ENCODE measurements around the gene B3GNT7. TPM values are rescaled to one million over a fixed set of nuclear protein-coding genes. Genes with fewer than 3 reads are reported as not detected.

The B3GNT7 gene
- total RNA-seq, 1 donor from 2014 or later, result 0.90 TPM

DNA sequence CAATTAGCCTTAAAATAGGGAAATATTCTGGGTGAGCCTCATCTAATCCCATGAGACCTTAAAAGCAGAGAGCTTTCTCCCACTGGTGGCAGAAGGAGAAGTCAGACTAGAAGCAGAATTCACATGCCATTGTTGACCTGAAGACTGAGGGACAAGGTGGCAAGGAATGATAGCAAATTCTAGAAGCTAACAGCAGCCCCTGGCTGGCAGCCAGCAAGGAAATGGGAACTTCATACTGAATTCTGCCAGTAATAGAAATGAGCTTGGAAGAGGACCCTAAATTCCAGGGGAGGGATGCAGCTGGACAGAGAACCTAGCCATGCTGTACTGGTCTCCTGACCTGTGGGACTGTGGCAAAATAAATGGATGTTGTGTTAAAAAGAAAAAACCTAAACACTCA, 19.5 kb downstream of the B3GNT7 start:
- no peak for TF ChIP-seq EZH2phosphoT487 (IDR thresholded peaks at IDR 0.05)
- no peak for TF ChIP-seq EZH2 (IDR thresholded peaks at IDR 0.05)
- TF ChIP-seq, protein P1, sequence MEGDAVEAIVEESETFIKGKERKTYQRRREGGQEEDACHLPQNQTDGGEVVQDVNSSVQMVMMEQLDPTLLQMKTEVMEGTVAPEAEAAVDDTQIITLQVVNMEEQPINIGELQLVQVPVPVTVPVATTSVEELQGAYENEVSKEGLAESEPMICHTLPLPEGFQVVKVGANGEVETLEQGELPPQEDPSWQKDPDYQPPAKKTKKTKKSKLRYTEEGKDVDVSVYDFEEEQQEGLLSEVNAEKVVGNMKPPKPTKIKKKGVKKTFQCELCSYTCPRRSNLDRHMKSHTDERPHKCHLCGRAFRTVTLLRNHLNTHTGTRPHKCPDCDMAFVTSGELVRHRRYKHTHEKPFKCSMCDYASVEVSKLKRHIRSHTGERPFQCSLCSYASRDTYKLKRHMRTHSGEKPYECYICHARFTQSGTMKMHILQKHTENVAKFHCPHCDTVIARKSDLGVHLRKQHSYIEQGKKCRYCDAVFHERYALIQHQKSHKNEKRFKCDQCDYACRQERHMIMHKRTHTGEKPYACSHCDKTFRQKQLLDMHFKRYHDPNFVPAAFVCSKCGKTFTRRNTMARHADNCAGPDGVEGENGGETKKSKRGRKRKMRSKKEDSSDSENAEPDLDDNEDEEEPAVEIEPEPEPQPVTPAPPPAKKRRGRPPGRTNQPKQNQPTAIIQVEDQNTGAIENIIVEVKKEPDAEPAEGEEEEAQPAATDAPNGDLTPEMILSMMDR (IDR thresholded peaks at IDR 0.05), result no peak
- H3K9ac ChIP-seq, result no peak overlapping the region
- no peak overlapping the region for H3K27ac ChIP-seq
- no peak overlapping the region for H3K4me2 ChIP-seq
- no peaks in the 10 kb centered on the region for H3K36me3 ChIP-seq
- no peak overlapping the region for H2AFZ ChIP-seq (replicated peaks)
- H4K20me1 ChIP-seq (ENCODE audit: low read depth), result no peaks in the 10 kb centered on the region
- H3K79me2 ChIP-seq (ENCODE audit: low read depth), result no peaks in the 10 kb centered on the region
- DNase-seq (ENCODE audit: low spot score), result no peak
- Mint-ChIP-seq H3K4me3 (no peak overlapping the region), H3K4me1 (peaks cover 11% of the 10 kb centered on the region), H3K9me3 (peaks cover 8% of the 10 kb centered on the region), H3K27ac (no peak overlapping the region), H3K36me3 (no peaks in the 10 kb centered on the region), H3K27me3 (ENCODE audit: insufficient read depth, low read depth) (peaks cover 4% of the 10 kb centered on the region)
- H3K4me1 ChIP-seq, result peaks cover 10% of the 10 kb centered on the region
- no peaks in the 10 kb centered on the region for H3K9me3 ChIP-seq (ENCODE audit: low read depth)
- H3K4me3 ChIP-seq, result no peak overlapping the region
- H3K27me3 ChIP-seq, result peaks cover 11% of the 10 kb centered on the region
- H3F3A ChIP-seq (ENCODE audit: low read depth), result peaks cover 20% of the 10 kb centered on the region

DNA sequence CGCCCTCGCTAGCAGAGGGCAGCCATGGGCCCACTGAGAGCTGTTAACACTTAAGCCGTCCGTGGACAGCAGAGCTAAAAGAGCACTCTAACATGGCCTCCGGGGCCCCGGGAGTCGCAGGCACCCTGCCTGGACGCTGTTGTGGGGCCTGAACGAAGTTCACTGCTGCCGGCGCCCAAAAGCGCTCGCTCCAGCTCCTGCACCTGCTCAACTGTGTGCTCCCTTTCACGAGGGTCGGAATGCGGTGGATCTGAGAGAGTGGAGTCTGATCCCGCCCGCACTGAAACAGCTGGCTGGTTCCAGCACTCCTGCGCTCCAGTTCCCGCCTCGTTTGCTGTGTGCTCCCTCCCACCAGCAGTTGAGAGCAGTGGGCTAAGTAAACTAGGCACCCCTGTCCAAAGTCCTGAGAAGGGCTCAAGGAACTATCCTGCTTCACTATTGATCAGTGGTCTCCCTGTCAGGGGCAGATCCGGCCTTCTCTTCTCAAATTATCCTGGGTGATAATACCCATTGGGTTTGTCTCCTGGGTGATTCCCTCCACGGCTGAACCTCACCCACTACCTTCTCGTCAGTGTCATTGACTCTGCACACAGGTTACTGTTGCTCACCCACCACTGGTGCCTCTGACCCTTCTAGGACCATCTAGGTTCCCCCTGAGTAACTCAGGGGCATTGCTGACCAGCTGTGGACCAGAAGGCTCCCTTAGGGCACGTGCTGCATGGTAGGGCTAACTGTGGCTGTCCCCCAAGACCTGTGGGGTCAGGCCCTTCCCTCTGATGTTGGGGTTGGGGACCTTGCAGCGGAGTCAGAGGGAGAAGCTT, 23.5 kb downstream of the B3GNT7 start:
- H3K9me3 ChIP-seq (ENCODE audit: low read depth), result no peaks in the 10 kb centered on the region
- H3K27ac Mint-ChIP-seq, result no peak overlapping the region
- H4K20me1 ChIP-seq (ENCODE audit: low read depth), result no peaks in the 10 kb centered on the region
- no peak overlapping the region for H3K4me3 Mint-ChIP-seq
- TF ChIP-seq EZH2phosphoT487 (IDR thresholded peaks at IDR 0.05) (no peak), EZH2 (IDR thresholded peaks at IDR 0.05) (no peak)
- TF ChIP-seq, protein P1 (IDR thresholded peaks at IDR 0.05), result no peak
- H3K4me3 ChIP-seq, result no peak overlapping the region
- no peak overlapping the region for H2AFZ ChIP-seq (replicated peaks)
- H3K4me1 Mint-ChIP-seq, result peaks cover 3% of the 10 kb centered on the region
- no peaks in the 10 kb centered on the region for H3K4me1 ChIP-seq
- H3K27ac ChIP-seq, result no peak overlapping the region
- peak; percentile 29 for DNase-seq (ENCODE audit: low spot score)
- H3K36me3 Mint-ChIP-seq, result no peaks in the 10 kb centered on the region
- no peaks in the 10 kb centered on the region for H3K9me3 Mint-ChIP-seq
- no peak overlapping the region for H3K4me2 ChIP-seq
- no peaks in the 10 kb centered on the region for H3K27me3 Mint-ChIP-seq (ENCODE audit: insufficient read depth, low read depth)
- no peaks in the 10 kb centered on the region for H3K27me3 ChIP-seq
- H3K79me2 ChIP-seq (ENCODE audit: low read depth), result no peaks in the 10 kb centered on the region
- no peaks in the 10 kb centered on the region for H3K36me3 ChIP-seq
- no peak overlapping the region for H3K9ac ChIP-seq
- H3F3A ChIP-seq (ENCODE audit: low read depth), result no peaks in the 10 kb centered on the region

DNA sequence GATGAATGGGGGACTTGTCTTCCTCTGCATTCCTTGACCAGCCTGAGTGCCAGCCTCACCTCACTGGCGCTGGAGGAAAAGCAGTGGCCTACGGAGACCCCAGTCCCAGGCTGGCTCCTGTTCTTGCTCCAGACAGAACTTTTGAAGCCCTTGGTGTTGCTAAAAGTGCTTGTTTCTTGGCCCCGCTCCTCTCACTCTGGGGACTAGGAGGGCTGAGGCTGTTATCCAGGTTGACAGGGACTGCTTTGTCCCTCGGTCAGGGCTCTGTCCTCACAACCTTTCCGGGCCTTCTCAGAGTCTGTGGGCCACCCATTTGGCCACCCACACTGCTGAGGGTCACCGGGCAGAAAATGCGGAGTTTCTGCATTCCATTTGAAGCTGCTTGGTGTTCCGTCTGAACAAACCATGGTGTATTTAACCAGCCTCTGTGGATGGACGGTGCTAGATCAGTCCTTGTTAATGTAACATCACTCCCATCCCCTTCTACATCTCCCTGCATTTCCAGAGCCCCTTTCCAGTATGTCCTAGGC, 25.6 kb downstream of the B3GNT7 start:
- TF ChIP-seq, protein P1 (IDR thresholded peaks at IDR 0.05), result no peak
- no peak overlapping the region for H2AFZ ChIP-seq (replicated peaks)
- H3K36me3 ChIP-seq, result no peaks in the 10 kb centered on the region
- H3K4me2 ChIP-seq, result no peak overlapping the region
- no peaks in the 10 kb centered on the region for H3K27me3 ChIP-seq
- H3K4me3 ChIP-seq, result no peak overlapping the region
- Mint-ChIP-seq H3K4me3 (no peak overlapping the region), H3K27me3 (ENCODE audit: insufficient read depth, low read depth) (no peaks in the 10 kb centered on the region), H3K36me3 (no peaks in the 10 kb centered on the region), H3K4me1 (no peaks in the 10 kb centered on the region), H3K9me3 (peaks cover 3% of the 10 kb centered on the region), H3K27ac (no peak overlapping the region)
- no peak overlapping the region for H3K27ac ChIP-seq
- no peaks in the 10 kb centered on the region for H3K79me2 ChIP-seq (ENCODE audit: low read depth)
- no peak for DNase-seq (ENCODE audit: low spot score)
- H3K9ac ChIP-seq, result no peak overlapping the region
- H3K4me1 ChIP-seq, result no peaks in the 10 kb centered on the region
- H4K20me1 ChIP-seq (ENCODE audit: low read depth), result no peaks in the 10 kb centered on the region
- no peaks in the 10 kb centered on the region for H3K9me3 ChIP-seq (ENCODE audit: low read depth)
- H3F3A ChIP-seq (ENCODE audit: low read depth), result no peaks in the 10 kb centered on the region

Measured in neural progenitor cell (in vitro differentiated cells).